Fibroblast of lung (primary cell): ENCODE data around the gene VRK1.

Experiments
- CTCF ChIP-seq, 2 donors: IDR thresholded peaks in 1 of 2; conservative IDR thresholded peaks in 1 of 2; 1 replicate in 1 of 2; 2 replicates in 1 of 2; pipeline ENCODE4 v1.5.1; 2011 to 2012; ENCODE audit warnings: low read length in 2 of 2, control low read depth in 1 of 2, inconsistent platforms in 1 of 2, low read depth in 1 of 2, mild to moderate bottlenecking in 1 of 2
- EZH2 ChIP-seq: IDR thresholded peaks from 2 replicates; pipeline ENCODE4 v1.5.1; 2012; ENCODE audit warnings: low read length, control low read depth, mild to moderate bottlenecking; ENCODE audit errors: missing control alignments

GRCh38 chr14:96757456-96757855 lies 39.7 kb upstream of the VRK1 start:
- TF ChIP-seq CTCF (conservative IDR thresholded peaks at IDR 0.05 in 1 of 2, IDR thresholded peaks at IDR 0.05 in 1 of 2; ENCODE audit: low read depth in 1 of 2, low read length in 2 of 2) = no peak
- TF ChIP-seq EZH2 = no peak
